Bronchial epithelial cell (primary cell): ENCODE measurements around the gene KCNK1. TPM values are rescaled to one million over a fixed set of nuclear protein-coding genes. Genes with fewer than 3 reads are reported as not detected.

Source experiments
- DNase-seq: peaks from one replicate; pipeline ENCODE4 v3.0.0-alpha.2; 2010; ENCODE audit warnings: low read depth
- FAIRE-seq: peaks from 2 replicates; lab custom pipeline; 2011; peaks lifted over from hg19 to GRCh38; lab: Jason Lieb, UNC
- H3K27me3 ChIP-seq: 2 replicates; pipeline ENCODE4 v1.5.1; 2011; ENCODE audit warnings: low read length; ENCODE audit not compliant: control insufficient read depth, insufficient read depth
- H3K36me3 ChIP-seq: 2 replicates; pipeline ENCODE4 v1.5.1; 2011; ENCODE audit warnings: low read length; ENCODE audit not compliant: control insufficient read depth, insufficient read depth
- H3K4me3 ChIP-seq: 2 replicates; pipeline ENCODE4 v1.5.1; 2011; ENCODE audit warnings: mild to moderate bottlenecking, low read depth, low read length, control low read depth
- total RNA-seq: library from RNA; depleted of rRNA; stranded (reverse); fragments of >200 nt; gene quantifications from 2 replicates; pipeline ENCODE4 v1.2.1, GENCODE V29; 2014
- TF ChIP-seq, protein P1 (sequence below): IDR thresholded peaks from 2 replicates; pipeline ENCODE4 v1.5.1; 2011; ENCODE audit warnings: mild to moderate bottlenecking, moderate library complexity, low read length, control low read depth, inconsistent platforms; ENCODE audit not compliant: insufficient read depth, severe bottlenecking

The KCNK1 gene
- total RNA-seq, 1 donor from 2014 or later, result 25.8 TPM

DNA sequence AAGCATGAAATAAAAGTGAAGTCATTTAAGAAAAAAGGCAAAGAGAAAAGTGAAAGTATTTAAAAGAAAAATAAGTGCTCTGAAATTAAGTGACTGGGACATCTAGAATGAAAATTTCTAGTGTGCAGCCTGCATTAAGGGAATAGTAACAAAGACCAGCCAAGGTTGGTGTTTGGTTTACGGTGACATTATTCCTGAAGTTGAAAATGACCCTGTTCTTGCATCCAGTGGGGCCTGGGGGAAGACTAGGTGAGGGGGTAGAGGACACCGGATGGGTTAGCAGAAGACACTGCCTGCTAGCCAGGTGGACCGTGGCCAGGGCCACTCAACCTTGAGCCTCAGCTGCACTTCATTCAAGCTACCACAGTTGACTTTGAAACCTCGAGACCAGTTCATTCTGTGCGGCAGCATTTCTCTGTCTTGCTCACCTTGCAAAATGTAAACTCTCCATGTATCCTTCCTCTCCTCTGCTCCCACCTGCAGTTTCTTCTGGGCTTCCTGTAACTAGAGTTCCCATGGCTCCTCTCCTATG is 14.3 kb upstream of the KCNK1 start:
- DNase-seq (no peak), FAIRE-seq (no peak)
- TF ChIP-seq, protein P1, sequence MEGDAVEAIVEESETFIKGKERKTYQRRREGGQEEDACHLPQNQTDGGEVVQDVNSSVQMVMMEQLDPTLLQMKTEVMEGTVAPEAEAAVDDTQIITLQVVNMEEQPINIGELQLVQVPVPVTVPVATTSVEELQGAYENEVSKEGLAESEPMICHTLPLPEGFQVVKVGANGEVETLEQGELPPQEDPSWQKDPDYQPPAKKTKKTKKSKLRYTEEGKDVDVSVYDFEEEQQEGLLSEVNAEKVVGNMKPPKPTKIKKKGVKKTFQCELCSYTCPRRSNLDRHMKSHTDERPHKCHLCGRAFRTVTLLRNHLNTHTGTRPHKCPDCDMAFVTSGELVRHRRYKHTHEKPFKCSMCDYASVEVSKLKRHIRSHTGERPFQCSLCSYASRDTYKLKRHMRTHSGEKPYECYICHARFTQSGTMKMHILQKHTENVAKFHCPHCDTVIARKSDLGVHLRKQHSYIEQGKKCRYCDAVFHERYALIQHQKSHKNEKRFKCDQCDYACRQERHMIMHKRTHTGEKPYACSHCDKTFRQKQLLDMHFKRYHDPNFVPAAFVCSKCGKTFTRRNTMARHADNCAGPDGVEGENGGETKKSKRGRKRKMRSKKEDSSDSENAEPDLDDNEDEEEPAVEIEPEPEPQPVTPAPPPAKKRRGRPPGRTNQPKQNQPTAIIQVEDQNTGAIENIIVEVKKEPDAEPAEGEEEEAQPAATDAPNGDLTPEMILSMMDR, result no peak
- Histone ChIP-seq H3K27me3 (peaks cover 2% of the 10 kb centered on the region), H3K4me3 (no peak overlapping the region), H3K36me3 (no peaks in the 10 kb centered on the region)

DNA sequence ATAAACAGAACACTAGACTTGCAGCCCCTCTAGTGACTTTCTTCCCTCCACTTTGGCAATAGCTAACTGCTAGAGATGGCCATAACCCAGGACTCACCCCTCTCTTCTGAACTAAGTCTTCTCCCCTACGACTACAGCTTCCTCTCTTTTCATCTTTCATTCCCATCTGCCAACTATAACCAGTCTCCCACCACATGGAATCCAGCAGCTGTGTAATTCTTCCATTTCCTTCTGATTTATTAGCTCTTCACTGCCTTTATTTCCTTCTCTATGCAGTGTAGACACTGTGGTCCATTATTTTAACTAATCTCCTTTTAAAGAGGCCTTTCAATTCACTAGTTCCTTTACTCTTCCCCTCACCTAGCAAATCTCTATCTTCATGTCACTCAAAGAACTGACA is 13.4 kb upstream of the KCNK1 start:
- Histone ChIP-seq H3K36me3 (no peaks in the 10 kb centered on the region), H3K4me3 (no peak overlapping the region), H3K27me3 (peaks cover 2% of the 10 kb centered on the region)
- TF ChIP-seq, protein P1, result no peak
- FAIRE-seq (peak; percentile 28), DNase-seq (no peak)

DNA sequence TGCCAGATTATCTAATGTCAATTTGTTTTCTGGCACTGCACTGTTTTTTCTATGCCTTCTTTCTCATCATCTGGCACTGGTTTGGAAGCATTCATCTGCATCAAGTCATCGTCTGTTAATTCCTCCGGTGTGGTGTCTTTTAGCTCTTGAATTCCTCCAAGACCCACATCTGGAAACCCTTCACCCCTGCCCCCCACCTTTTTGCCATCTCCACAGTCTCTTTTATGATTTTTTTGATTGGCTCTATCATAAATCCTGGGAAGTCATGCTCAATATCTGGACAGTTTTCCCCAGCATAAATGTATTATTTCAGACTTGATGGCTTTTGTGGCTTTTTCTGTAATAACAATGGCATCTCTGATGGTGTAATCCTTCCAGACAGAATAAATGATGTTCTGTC is 10.4 kb upstream of the KCNK1 start:
- peaks cover 2% of the 10 kb centered on the region for H3K27me3 ChIP-seq
- no peak overlapping the region for H3K4me3 ChIP-seq
- no peak for FAIRE-seq
- H3K36me3 ChIP-seq, result no peaks in the 10 kb centered on the region
- TF ChIP-seq, protein P1, result no peak
- no peak for DNase-seq

DNA sequence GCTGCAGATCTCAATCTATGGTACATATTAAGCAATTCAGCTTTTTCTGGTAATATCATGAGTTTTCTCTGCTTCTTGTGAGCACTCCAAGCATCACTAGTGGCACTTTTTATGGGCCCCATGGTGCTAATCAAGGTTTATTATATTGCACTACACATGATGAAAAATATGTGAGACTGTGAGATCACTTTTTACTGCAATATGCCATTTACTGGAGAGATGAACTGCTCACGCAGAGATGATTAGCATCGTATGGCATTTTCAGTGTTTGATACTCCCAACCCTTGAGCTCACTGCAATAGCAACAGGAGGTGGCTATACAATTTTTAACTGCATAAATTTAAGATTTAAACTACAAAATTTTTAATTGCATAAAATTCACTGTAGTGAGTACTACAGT is 8.7 kb upstream of the KCNK1 start:
- FAIRE-seq (no peak), DNase-seq (no peak)
- Histone ChIP-seq H3K36me3 (no peaks in the 10 kb centered on the region), H3K4me3 (no peak overlapping the region), H3K27me3 (no peaks in the 10 kb centered on the region)
- TF ChIP-seq, protein P1, result no peak

DNA sequence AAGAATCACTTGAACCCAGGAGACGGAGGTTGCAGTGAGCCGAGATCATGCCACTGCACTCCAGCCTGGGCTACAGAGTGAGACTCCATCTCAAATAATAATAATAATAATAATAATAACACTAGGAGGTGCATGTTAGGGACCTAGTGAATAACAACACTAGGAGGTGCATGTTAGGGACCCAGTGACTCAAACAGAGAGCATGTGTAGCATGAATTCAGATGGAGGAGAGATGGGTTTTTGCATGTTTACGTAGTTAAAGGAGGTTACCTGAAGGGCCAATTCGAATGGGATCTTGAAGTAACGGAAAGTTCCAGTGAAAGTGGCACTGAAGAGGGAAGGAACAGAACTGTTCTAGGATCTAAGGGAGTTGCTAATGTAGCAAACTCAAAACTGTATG is 7.1 kb upstream of the KCNK1 start:
- no peak for FAIRE-seq
- DNase-seq, result peak; percentile 38
- Histone ChIP-seq H3K36me3 (no peaks in the 10 kb centered on the region), H3K27me3 (no peaks in the 10 kb centered on the region), H3K4me3 (no peak overlapping the region)
- TF ChIP-seq, protein P1, result no peak
